SK-N-SH (cell line): ENCODE results near the gene RSPO4. TPM values are rescaled to one million over a fixed set of nuclear protein-coding genes. Genes with fewer than 3 reads are reported as not detected.

ENCODE experiments used
- CTCF ChIA-PET: fragments of 300-600, 350-600 bp; formaldehyde crosslinking; extraction: SDS; loops from one replicate; lab custom pipeline; 2021; lab: Yijun Ruan, JAX
- POLR2A ChIA-PET: fragments of 350-600 bp; sonication (Branson Sonifier 250); formaldehyde crosslinking; extraction: SDS; loops from one replicate; lab custom pipeline; 2020; ENCODE audit warnings: antibody characterized with exemption, inconsistent platforms; lab: Yijun Ruan, JAX
- DNase-seq: peaks from one replicate; pipeline ENCODE4 v3.0.0; 2012
- H2AFZ ChIP-seq: fragments of 200-600 bp; sonication (generic); 2 replicates; pipeline ENCODE4 v1.8.1; 2016; ENCODE audit warnings: antibody characterized with exemption, mild to moderate bottlenecking, low read depth
- H3F3A ChIP-seq: fragments of 200-600 bp; sonication (generic); replicated peaks from 2 replicates; pipeline ENCODE3; 2016; ENCODE audit warnings: antibody characterized with exemption, mild to moderate bottlenecking; ENCODE audit not compliant: insufficient read depth
- H3K27ac ChIP-seq, 2 experiments: fragments of 200-500 bp in 1 of 2; fragments of 200-600 bp in 1 of 2; sonication (Bioruptor generic) in 1 of 2; sonication (generic), shearing (Covaris generic) in 1 of 2; 2 replicates each; pipeline versions ENCODE4 v1.5.1 to v1.6.1; 2014 to 2016; ENCODE audit warnings: low read depth in 2 of 2, inconsistent platforms in 1 of 2, low read length in 1 of 2, mild to moderate bottlenecking in 1 of 2, mixed read lengths in 1 of 2
- H3K27me3 ChIP-seq: fragments of 200-600 bp; sonication (generic), shearing (Covaris generic); 2 replicates; pipeline ENCODE4 v1.6.1; 2016; ENCODE audit warnings: mixed run types; ENCODE audit not compliant: insufficient read depth
- H3K36me3 ChIP-seq, 2 experiments: fragments of 200-500 bp in 1 of 2; fragments of 200-600 bp in 1 of 2; sonication (Bioruptor generic) in 1 of 2; sonication (generic) in 1 of 2; replicated peaks in 1 of 2; 2 replicates each; pipeline versions ENCODE3 to v1.5.1; 2014 to 2016; ENCODE audit warnings: low read length in 1 of 2, mild to moderate bottlenecking in 1 of 2; ENCODE audit not compliant: insufficient read depth in 2 of 2, control insufficient read depth in 1 of 2
- H3K4me1 ChIP-seq, 2 experiments: fragments of 200-500 bp in 1 of 2; fragments of 200-600 bp in 1 of 2; sonication (Bioruptor generic) in 1 of 2; sonication (generic), shearing (Covaris generic) in 1 of 2; 2 replicates each; pipeline versions ENCODE4 v1.5.1 to v1.6.1; 2014 to 2016; ENCODE audit warnings: low read depth in 1 of 2, low read length in 1 of 2, mixed run types in 1 of 2; ENCODE audit not compliant: insufficient read depth in 2 of 2, control insufficient read depth in 1 of 2
- H3K4me2 ChIP-seq: fragments of 200-600 bp; sonication (generic), shearing (Covaris generic); 2 replicates; pipeline ENCODE4 v1.6.1; 2017; ENCODE audit warnings: mixed run types
- H3K4me3 ChIP-seq, 2 experiments: fragments of 200-500 bp in 1 of 2; fragments of 200-600 bp in 1 of 2; sonication (Bioruptor generic) in 1 of 2; sonication (generic), shearing (Covaris generic) in 1 of 2; 2 replicates each; pipeline versions ENCODE4 v1.5.1 to v1.8.1; 2014 to 2016; ENCODE audit warnings: low read depth in 2 of 2, inconsistent platforms in 1 of 2, low read length in 1 of 2, mild to moderate bottlenecking in 1 of 2, mixed read lengths in 1 of 2, moderate library complexity in 1 of 2
- H3K79me2 ChIP-seq: fragments of 200-600 bp; sonication (generic); 2 replicates; pipeline ENCODE4 v1.8.1; 2017; ENCODE audit warnings: mild to moderate bottlenecking; ENCODE audit not compliant: insufficient read depth
- H3K9ac ChIP-seq: fragments of 200-600 bp; sonication (generic); 2 replicates; pipeline ENCODE4 v1.6.1; 2017; ENCODE audit warnings: mixed run types
- H3K9me2 ChIP-seq: fragments of 200-600 bp; sonication (generic); 2 replicates; pipeline ENCODE4 v1.6.1; 2017; ENCODE audit warnings: mixed run types
- H3K9me3 ChIP-seq: fragments of 200-600 bp; sonication (generic); 2 replicates; pipeline ENCODE4 v1.6.1; 2017; ENCODE audit warnings: mixed run types, mild to moderate bottlenecking, moderate library complexity
- H4K20me1 ChIP-seq: fragments of 200-600 bp; sonication (generic); 2 replicates; pipeline ENCODE4 v1.6.1; 2017; ENCODE audit warnings: mild to moderate bottlenecking, mixed run types; ENCODE audit not compliant: insufficient read depth
- CHD2 ChIP-seq: fragments of 150-350 bp; IDR thresholded peaks from 2 replicates; pipeline ENCODE4 v1.6.1; 2018; ENCODE audit warnings: low read length; ENCODE audit not compliant: partially characterized antibody
- EP300 ChIP-seq, 2 experiments: IDR thresholded peaks; 2 replicates each; pipeline versions ENCODE4 v1.4.0 to v1.6.1; 2012; ENCODE audit warnings: borderline replicate concordance in 1 of 2, low read depth in 1 of 2, low read length in 1 of 2
- FOXJ3 ChIP-seq: sonication (generic); formaldehyde crosslinking; IDR thresholded peaks from 2 replicates; pipeline ENCODE4 v1.5.1; 2020; ENCODE audit warnings: mild to moderate bottlenecking, missing genetic modification reagents
- FOXM1 ChIP-seq: IDR thresholded peaks from 2 replicates; pipeline ENCODE4 v1.4.0; 2012; ENCODE audit warnings: low read depth, mild to moderate bottlenecking
- GABPA ChIP-seq: IDR thresholded peaks from 2 replicates; pipeline ENCODE4 v1.4.0; 2012; ENCODE audit warnings: low read depth, mild to moderate bottlenecking
- GATA2 ChIP-seq: sonication (generic); formaldehyde crosslinking; IDR thresholded peaks from 2 replicates; pipeline ENCODE4 v1.5.0; 2020; ENCODE audit warnings: mild to moderate bottlenecking, missing genetic modification reagents
- JUND ChIP-seq: IDR thresholded peaks from 2 replicates; pipeline ENCODE4 v1.4.0; 2012
- RAD21 ChIP-seq: IDR thresholded peaks from 2 replicates; pipeline ENCODE4 v1.6.1; 2012; ENCODE audit warnings: mild to moderate bottlenecking, low read length
- RCOR1 ChIP-seq: fragments of 150-350 bp; IDR thresholded peaks from 2 replicates; pipeline ENCODE4 v1.6.1; 2017; ENCODE audit warnings: antibody characterized with exemption, low read length
- RFX5 ChIP-seq: IDR thresholded peaks from 2 replicates; pipeline ENCODE4 v1.6.1; 2012; ENCODE audit warnings: mild to moderate bottlenecking, improper control_type of control experiment, low read length
- SMC3 ChIP-seq: IDR thresholded peaks from 2 replicates; pipeline ENCODE4 v1.6.1; 2012; ENCODE audit warnings: low read depth, low read length, improper control_type of control experiment
- TAF1 ChIP-seq: IDR thresholded peaks from 2 replicates; pipeline ENCODE4 v1.6.1; 2012; ENCODE audit warnings: low read depth, mild to moderate bottlenecking, low read length, moderate library complexity, borderline replicate concordance
- TEAD4 ChIP-seq: IDR thresholded peaks from 2 replicates; pipeline ENCODE4 v1.4.0; 2012; ENCODE audit warnings: mild to moderate bottlenecking, borderline replicate concordance; ENCODE audit not compliant: insufficient read depth
- YY1 ChIP-seq: IDR thresholded peaks from 2 replicates; pipeline ENCODE4 v1.4.0; 2012; ENCODE audit warnings: low read depth, mild to moderate bottlenecking
- WGBS: methylation state at CpG from one replicate; pipeline ENCODE4 v1.1.6; 2017; ENCODE audit warnings: low lambda C conversion rate; 5-methylcytosine and 5-hydroxymethylcytosine counted together
- polyA plus RNA-seq, 3 experiments: library from polyadenylated mRNA; depleted of rRNA; stranded (reverse); fragments of >200 nt; gene quantifications; 2 replicates each; pipeline ENCODE4 v1.2.3, GENCODE V29; 2012
- TF ChIP-seq, protein P1 (sequence below): fragments of 200-600 bp; sonication (generic); IDR thresholded peaks from 2 replicates; pipeline ENCODE4 v1.6.1; 2017; ENCODE audit warnings: antibody characterized with exemption, mild to moderate bottlenecking, moderate library complexity
- TF ChIP-seq, protein P2 (sequence below): IDR thresholded peaks from 2 replicates; pipeline ENCODE4 v1.4.0; 2012; ENCODE audit warnings: low read depth
- TF ChIP-seq, protein P3 (sequence below): IDR thresholded peaks from 2 replicates; pipeline ENCODE4 v1.6.1; 2012; ENCODE audit warnings: mild to moderate bottlenecking, low read depth, low read length, moderate library complexity

The RSPO4 gene
- polyA plus RNA-seq, 1 of the 3 experiments (the other 2 are of a cell fraction), result not detected

DNA sequence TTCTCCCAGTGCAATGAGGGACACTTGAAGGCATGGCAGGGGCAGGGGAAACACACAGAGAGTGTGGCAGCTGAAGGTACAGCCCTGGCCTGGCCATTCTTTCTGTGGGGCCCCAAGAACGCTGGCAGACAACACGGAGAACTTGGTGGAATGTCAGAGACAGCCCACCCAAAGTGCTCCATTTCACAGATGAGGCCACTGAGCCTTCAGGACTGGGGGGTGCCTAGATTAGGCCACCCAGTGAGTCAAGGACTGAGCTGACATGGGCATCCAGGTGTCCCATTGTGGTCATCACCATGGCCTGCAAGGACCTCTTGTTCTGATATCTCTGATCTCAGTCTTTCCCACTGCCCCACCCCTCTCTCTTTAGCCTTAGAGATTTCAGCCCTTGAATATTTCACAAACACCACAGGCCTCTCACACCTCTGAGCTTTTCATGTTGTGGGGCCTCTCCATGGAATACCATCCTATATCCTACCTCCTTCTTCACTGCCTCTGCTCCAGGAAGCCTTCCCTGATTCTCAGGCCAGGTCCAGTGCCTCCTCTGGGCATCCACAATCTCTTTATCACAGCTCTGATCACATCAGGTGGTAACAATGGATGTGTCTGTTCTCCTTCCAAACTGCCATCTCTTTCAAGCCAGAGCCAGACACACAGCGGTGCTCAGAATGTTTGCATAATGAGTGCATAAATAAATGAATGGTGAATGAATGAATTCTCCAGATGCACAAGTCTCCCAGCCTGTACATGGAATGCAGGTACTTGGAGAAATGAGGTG lies 2.0 kb upstream of the RSPO4 start:
- Histone ChIP-seq H3K79me2 (no peaks in the 10 kb centered on the region), H3K9ac (no peak overlapping the region), H3K4me1 (peaks cover 0 to 18% of the 10 kb centered on the region in 2 experiments; a peak in 1 of 4 replicates), H3K27ac (no peak overlapping the region), H3K4me3 (no peak overlapping the region), H3F3A (no peaks in the 10 kb centered on the region), H3K9me2 (no peaks in the 10 kb centered on the region; the same call in 1 of the 2 replicates), H4K20me1 (no peaks in the 10 kb centered on the region), H3K27me3 (peaks cover 19% of the 10 kb centered on the region; the same call in 1 of the 2 replicates), H3K36me3 (no peaks in the 10 kb centered on the region), H2AFZ (no peak overlapping the region), H3K4me2 (no peak overlapping the region), H3K9me3 (no peaks in the 10 kb centered on the region)
- ChIA-PET CTCF (interaction anchor here (2.7 kb wide), 1 partner anchor 104 kb away, joined by 10 read pairs; no protein-coding TSS in a partner anchor), POLR2A (no interaction called here)
- DNase-seq, result no peak
- TF ChIP-seq CHD2, result no peak
- TF ChIP-seq GATA2, result peak; percentile 73
- WGBS, result 10% methylated on average over 2 of the region's 3 CpGs

DNA sequence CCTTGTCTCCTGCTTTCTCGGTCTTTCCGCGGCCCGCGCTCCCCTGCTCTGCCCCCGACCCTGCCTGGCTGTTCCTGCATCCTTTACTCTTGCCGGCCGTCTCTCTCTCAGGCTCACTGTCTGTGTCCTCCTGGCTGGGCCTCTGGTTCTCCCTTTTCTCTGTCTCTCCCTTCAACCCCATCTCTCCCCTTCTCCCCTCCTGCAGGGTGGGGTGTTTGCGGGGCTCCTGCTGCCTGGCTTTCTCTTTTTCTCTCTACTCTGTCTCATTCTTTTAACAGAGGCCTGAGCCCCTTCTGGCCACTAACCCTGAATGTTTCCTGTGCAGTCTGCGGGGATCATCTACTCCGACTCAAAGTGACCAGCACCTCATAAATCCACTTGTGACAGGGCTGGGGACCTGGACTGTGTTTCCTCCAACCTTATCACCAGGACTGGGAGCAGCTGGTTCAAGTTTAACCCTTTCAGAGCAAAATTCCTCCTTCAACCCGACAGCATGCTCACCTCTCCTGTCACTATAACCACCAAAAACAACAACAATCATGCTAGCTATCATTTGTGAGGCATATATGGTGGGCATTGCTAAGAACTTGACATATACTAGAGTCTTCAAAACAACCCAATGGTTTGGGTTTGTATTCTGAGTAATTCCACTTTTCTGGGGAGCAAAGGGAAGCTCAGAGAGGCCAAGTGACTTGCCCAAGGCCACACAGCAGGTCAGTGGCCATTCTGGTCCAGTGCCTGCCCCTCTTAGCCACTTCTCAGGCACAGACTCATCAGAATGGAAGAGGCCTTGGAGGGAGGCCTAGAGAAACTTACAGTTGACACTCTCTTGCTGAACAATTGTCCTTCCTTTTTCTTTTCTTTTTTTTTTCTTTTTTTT lies 811 bp upstream of the RSPO4 start:
- H3K9me3 ChIP-seq, result no peaks in the 10 kb centered on the region
- no peak overlapping the region for H3K9ac ChIP-seq
- no peak overlapping the region for H2AFZ ChIP-seq
- H3K4me2 ChIP-seq, result no peak overlapping the region
- H3K36me3 ChIP-seq, result no peaks in the 10 kb centered on the region
- no peaks in the 10 kb centered on the region for H3F3A ChIP-seq
- H3K4me3 ChIP-seq, result peak overlapping the region in 1 of 2 experiments; percentile 37; a peak in 1 of 4 replicates
- ChIA-PET POLR2A (no interaction called here), CTCF (interaction anchor here (0.8 to 2.7 kb wide), 4 partner anchors 18 to 110 kb away, joined by 3 to 10 read pairs (median 3); no protein-coding TSS in a partner anchor)
- peak; percentile 66 for DNase-seq
- no peaks in the 10 kb centered on the region for H3K79me2 ChIP-seq
- H3K4me1 ChIP-seq, result peaks cover 0 to 18% of the 10 kb centered on the region in 2 experiments; a peak in 1 of 4 replicates
- no peaks in the 10 kb centered on the region for H4K20me1 ChIP-seq
- 36% methylated on average over 12 of the region's 12 CpGs for WGBS
- TF ChIP-seq TAF1, result no peak
- TF ChIP-seq RCOR1, result no peak
- TF ChIP-seq YY1, result no peak
- TF ChIP-seq RAD21, result no peak
- TF ChIP-seq FOXM1, result no peak
- TF ChIP-seq, protein P1, sequence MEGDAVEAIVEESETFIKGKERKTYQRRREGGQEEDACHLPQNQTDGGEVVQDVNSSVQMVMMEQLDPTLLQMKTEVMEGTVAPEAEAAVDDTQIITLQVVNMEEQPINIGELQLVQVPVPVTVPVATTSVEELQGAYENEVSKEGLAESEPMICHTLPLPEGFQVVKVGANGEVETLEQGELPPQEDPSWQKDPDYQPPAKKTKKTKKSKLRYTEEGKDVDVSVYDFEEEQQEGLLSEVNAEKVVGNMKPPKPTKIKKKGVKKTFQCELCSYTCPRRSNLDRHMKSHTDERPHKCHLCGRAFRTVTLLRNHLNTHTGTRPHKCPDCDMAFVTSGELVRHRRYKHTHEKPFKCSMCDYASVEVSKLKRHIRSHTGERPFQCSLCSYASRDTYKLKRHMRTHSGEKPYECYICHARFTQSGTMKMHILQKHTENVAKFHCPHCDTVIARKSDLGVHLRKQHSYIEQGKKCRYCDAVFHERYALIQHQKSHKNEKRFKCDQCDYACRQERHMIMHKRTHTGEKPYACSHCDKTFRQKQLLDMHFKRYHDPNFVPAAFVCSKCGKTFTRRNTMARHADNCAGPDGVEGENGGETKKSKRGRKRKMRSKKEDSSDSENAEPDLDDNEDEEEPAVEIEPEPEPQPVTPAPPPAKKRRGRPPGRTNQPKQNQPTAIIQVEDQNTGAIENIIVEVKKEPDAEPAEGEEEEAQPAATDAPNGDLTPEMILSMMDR, result no peak
- peak in 1 of 2 experiments; percentile 49; a peak in 1 of 4 replicates for TF ChIP-seq EP300 (IDR thresholded peaks at IDR 0.05; ENCODE audit: borderline replicate concordance in 1 of 2, low read depth in 1 of 2, low read length in 1 of 2)
- TF ChIP-seq CHD2, result no peak
- TF ChIP-seq JUND, result no peak
- peak; percentile 35; the same call in 1 of the 2 replicates for TF ChIP-seq GATA2
- TF ChIP-seq RFX5, result no peak
- no peak for TF ChIP-seq FOXJ3
- TF ChIP-seq GABPA, result no peak
- TF ChIP-seq SMC3, result no peak
- TF ChIP-seq, protein P2, sequence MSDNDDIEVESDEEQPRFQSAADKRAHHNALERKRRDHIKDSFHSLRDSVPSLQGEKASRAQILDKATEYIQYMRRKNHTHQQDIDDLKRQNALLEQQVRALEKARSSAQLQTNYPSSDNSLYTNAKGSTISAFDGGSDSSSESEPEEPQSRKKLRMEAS, result no peak
- no peak for TF ChIP-seq TEAD4
- TF ChIP-seq, protein P3, sequence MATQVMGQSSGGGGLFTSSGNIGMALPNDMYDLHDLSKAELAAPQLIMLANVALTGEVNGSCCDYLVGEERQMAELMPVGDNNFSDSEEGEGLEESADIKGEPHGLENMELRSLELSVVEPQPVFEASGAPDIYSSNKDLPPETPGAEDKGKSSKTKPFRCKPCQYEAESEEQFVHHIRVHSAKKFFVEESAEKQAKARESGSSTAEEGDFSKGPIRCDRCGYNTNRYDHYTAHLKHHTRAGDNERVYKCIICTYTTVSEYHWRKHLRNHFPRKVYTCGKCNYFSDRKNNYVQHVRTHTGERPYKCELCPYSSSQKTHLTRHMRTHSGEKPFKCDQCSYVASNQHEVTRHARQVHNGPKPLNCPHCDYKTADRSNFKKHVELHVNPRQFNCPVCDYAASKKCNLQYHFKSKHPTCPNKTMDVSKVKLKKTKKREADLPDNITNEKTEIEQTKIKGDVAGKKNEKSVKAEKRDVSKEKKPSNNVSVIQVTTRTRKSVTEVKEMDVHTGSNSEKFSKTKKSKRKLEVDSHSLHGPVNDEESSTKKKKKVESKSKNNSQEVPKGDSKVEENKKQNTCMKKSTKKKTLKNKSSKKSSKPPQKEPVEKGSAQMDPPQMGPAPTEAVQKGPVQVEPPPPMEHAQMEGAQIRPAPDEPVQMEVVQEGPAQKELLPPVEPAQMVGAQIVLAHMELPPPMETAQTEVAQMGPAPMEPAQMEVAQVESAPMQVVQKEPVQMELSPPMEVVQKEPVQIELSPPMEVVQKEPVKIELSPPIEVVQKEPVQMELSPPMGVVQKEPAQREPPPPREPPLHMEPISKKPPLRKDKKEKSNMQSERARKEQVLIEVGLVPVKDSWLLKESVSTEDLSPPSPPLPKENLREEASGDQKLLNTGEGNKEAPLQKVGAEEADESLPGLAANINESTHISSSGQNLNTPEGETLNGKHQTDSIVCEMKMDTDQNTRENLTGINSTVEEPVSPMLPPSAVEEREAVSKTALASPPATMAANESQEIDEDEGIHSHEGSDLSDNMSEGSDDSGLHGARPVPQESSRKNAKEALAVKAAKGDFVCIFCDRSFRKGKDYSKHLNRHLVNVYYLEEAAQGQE, result no peak
- no peaks in the 10 kb centered on the region; the same call in 1 of the 2 replicates for H3K9me2 ChIP-seq
- H3K27me3 ChIP-seq, result peaks cover 19% of the 10 kb centered on the region; the same call in 1 of the 2 replicates
- no peak overlapping the region for H3K27ac ChIP-seq
